ENCODE measurements around the gene XG. TPM values are rescaled to one million over a fixed set of nuclear protein-coding genes. Genes with fewer than 3 reads are reported as not detected.

The XG gene
- total RNA-seq, 6 experiments from 2014 or later: 0.31 TPM; not detected in 5

GRCh38 chrX:2732076-2732475 lies 19.8 kb upstream of the XG start:
- H3K9me3 ChIP-seq: no peaks in the 10 kb centered on the region
- no peak overlapping the region for H3K27ac ChIP-seq
- no peaks in the 10 kb centered on the region for H3K4me1 ChIP-seq
- 69% methylated on average over 7 of the region's 9 CpGs for WGBS (ENCODE audit: insufficient coverage, low coverage, low lambda C conversion rate, missing lambda C conversion rate)
- peaks cover 0 to 26% (median 8%) of the 10 kb centered on the region in 4 donors for H3K36me3 ChIP-seq
- TF ChIP-seq POLR2A (IDR thresholded peaks at IDR 0.05): no peak
- TF ChIP-seq CTCF (IDR thresholded peaks at IDR 0.05): no peak
- intact Hi-C loops (cut with DNase I): no loop called here
- no peak overlapping the region for H3K4me3 ChIP-seq
- no peak for DNase-seq
- H3K27me3 ChIP-seq: no peaks in the 10 kb centered on the region
- no peak for ATAC-seq

GRCh38 chrX:2732649-2733048 lies 19.2 kb upstream of the XG start:
- Histone ChIP-seq H3K36me3 (peaks cover 0 to 22% (median 7%) of the 10 kb centered on the region in 4 donors), H3K4me3 (no peak overlapping the region), H3K9me3 (no peaks in the 10 kb centered on the region), H3K4me1 (no peaks in the 10 kb centered on the region), H3K27ac (no peak overlapping the region), H3K27me3 (no peaks in the 10 kb centered on the region)
- DNase-seq: no peak
- TF ChIP-seq CTCF (IDR thresholded peaks at IDR 0.05) (no peak), POLR2A (IDR thresholded peaks at IDR 0.05) (no peak)
- intact Hi-C loops (cut with DNase I): no loop called here
- no peak for ATAC-seq

- intact Hi-C loops (cut with DNase I): no loop called here
- ATAC-seq: no peak
Measured at GRCh38 chrX:2733286-2733685, 18.6 kb upstream of the XG start.

GRCh38 chrX:2735270-2735669 lies 16.6 kb upstream of the XG start:
- no peaks in the 10 kb centered on the region for H3K27me3 ChIP-seq
- no peak overlapping the region for H3K4me3 ChIP-seq
- DNase-seq (no peak), ATAC-seq (no peak)
- peaks cover 0 to 8% (median 1%) of the 10 kb centered on the region in 4 donors for H3K36me3 ChIP-seq
- no peak overlapping the region for H3K27ac ChIP-seq
- 71% methylated on average over 3 of the region's 4 CpGs for WGBS (ENCODE audit: insufficient coverage, low coverage, low lambda C conversion rate, missing lambda C conversion rate)
- H3K9me3 ChIP-seq: no peaks in the 10 kb centered on the region
- TF ChIP-seq CTCF (IDR thresholded peaks at IDR 0.05) (no peak), POLR2A (IDR thresholded peaks at IDR 0.05) (no peak)
- intact Hi-C loops (cut with DNase I): no loop called here
- H3K4me1 ChIP-seq: no peaks in the 10 kb centered on the region

More at GRCh38 chrX:2733286-2733685, 18.6 kb upstream of the XG start:
- DNase-seq: no peak
- WGBS (ENCODE audit: insufficient coverage, low coverage, low lambda C conversion rate, missing lambda C conversion rate): 97% methylated on average over 9 of the region's 9 CpGs
- H3K9me3 ChIP-seq: no peaks in the 10 kb centered on the region
- no peaks in the 10 kb centered on the region for H3K27me3 ChIP-seq
- H3K4me3 ChIP-seq: no peak overlapping the region
- TF ChIP-seq POLR2A (IDR thresholded peaks at IDR 0.05) (no peak), CTCF (IDR thresholded peaks at IDR 0.05) (no peak)
- H3K27ac ChIP-seq: no peak overlapping the region
- no peaks in the 10 kb centered on the region for H3K4me1 ChIP-seq
- H3K36me3 ChIP-seq: peaks cover 0 to 22% (median 6%) of the 10 kb centered on the region in 4 donors

- no peak overlapping the region for H3K4me3 ChIP-seq
- H3K36me3 ChIP-seq: peaks cover 0 to 13% (median 0%) of the 10 kb centered on the region in 4 donors
- TF ChIP-seq POLR2A (IDR thresholded peaks at IDR 0.05) (no peak), CTCF (IDR thresholded peaks at IDR 0.05) (no peak)
- H3K9me3 ChIP-seq: no peaks in the 10 kb centered on the region
- no peaks in the 10 kb centered on the region for H3K4me1 ChIP-seq
- DNase-seq: no peak
- intact Hi-C loops (cut with DNase I): no loop called here
- no peak overlapping the region for H3K27ac ChIP-seq
- WGBS (ENCODE audit: insufficient coverage, low coverage, low lambda C conversion rate, missing lambda C conversion rate): 90% methylated on average over 6 of the region's 11 CpGs
- H3K27me3 ChIP-seq: no peaks in the 10 kb centered on the region
- no peak for ATAC-seq
Measured at GRCh38 chrX:2740672-2741071, 11.2 kb upstream of the XG start.
